Measurements from ENCODE around the gene CCDC68. TPM values are rescaled to one million over a fixed set of nuclear protein-coding genes. Genes with fewer than 3 reads are reported as not detected.

Gene CCDC68
- total RNA-seq, 3 donors from 2014 or later, result 6.6 to 9.6 (median 8.5) TPM

GRCh38 chr18:54906331-54907185, 52.7 kb downstream of the CCDC68 start:
- H3K36me3 ChIP-seq, result no peaks in the 10 kb centered on the region
- intact Hi-C loops (cut with DNase I; ENCODE audit: low total_unique reads), result no loop called here
- H3K27ac ChIP-seq, result no peak overlapping the region
- no peak for DNase-seq (ENCODE audit: low spot score in 2 of 2)
- TF ChIP-seq POLR2A (IDR thresholded peaks at IDR 0.05), result no peak
- no peak for TF ChIP-seq POLR2AphosphoS5 (IDR thresholded peaks at IDR 0.05)
- no peak for TF ChIP-seq CTCF (IDR thresholded peaks at IDR 0.05)
- H3K9me3 ChIP-seq, result no peaks in the 10 kb centered on the region
- H3K4me3 ChIP-seq, result no peak overlapping the region
- H3K27me3 ChIP-seq, result no peaks in the 10 kb centered on the region
- H3K4me1 ChIP-seq, result no peaks in the 10 kb centered on the region

GRCh38 chr18:54905629-54906028, 53.6 kb downstream of the CCDC68 start:
- Histone ChIP-seq H3K4me3 (no peak overlapping the region), H3K4me1 (no peaks in the 10 kb centered on the region), H3K27ac (no peak overlapping the region), H3K27me3 (no peaks in the 10 kb centered on the region), H3K36me3 (no peaks in the 10 kb centered on the region), H3K9me3 (no peaks in the 10 kb centered on the region)
- no peak for TF ChIP-seq POLR2A (IDR thresholded peaks at IDR 0.05)
- TF ChIP-seq CTCF (IDR thresholded peaks at IDR 0.05), result no peak
- TF ChIP-seq POLR2AphosphoS5 (IDR thresholded peaks at IDR 0.05), result no peak
- no peak for DNase-seq (ENCODE audit: low spot score in 2 of 2)
- intact Hi-C loops (cut with DNase I; ENCODE audit: low total_unique reads), result no loop called here

GRCh38 chr18:54904581-54904980, 54.7 kb downstream of the CCDC68 start:
- Histone ChIP-seq H3K27me3 (no peaks in the 10 kb centered on the region), H3K27ac (no peak overlapping the region), H3K36me3 (no peaks in the 10 kb centered on the region), H3K4me3 (no peak overlapping the region), H3K9me3 (no peaks in the 10 kb centered on the region), H3K4me1 (no peaks in the 10 kb centered on the region)
- no peak for TF ChIP-seq POLR2A (IDR thresholded peaks at IDR 0.05)
- intact Hi-C loops (cut with DNase I; ENCODE audit: low total_unique reads), result no loop called here
- no peak for DNase-seq (ENCODE audit: low spot score in 2 of 2)

- no peak for TF ChIP-seq CTCF (IDR thresholded peaks at IDR 0.05)
- no peak for TF ChIP-seq POLR2A (IDR thresholded peaks at IDR 0.05)
- TF ChIP-seq POLR2AphosphoS5 (IDR thresholded peaks at IDR 0.05), result no peak
- intact Hi-C loops (cut with DNase I; ENCODE audit: low total_unique reads), result no loop called here
- Histone ChIP-seq H3K36me3 (no peaks in the 10 kb centered on the region), H3K27ac (no peak overlapping the region), H3K4me1 (no peaks in the 10 kb centered on the region), H3K9me3 (no peaks in the 10 kb centered on the region), H3K4me3 (no peak overlapping the region), H3K27me3 (no peaks in the 10 kb centered on the region)
- no peak for DNase-seq (ENCODE audit: low spot score in 2 of 2)
These were observed 59.0 kb downstream of the CCDC68 start for GRCh38 chr18:54900290-54900689.

GRCh38 chr18:54899500-54899899, 59.8 kb downstream of the CCDC68 start:
- no peaks in the 10 kb centered on the region for H3K27me3 ChIP-seq
- intact Hi-C loops (cut with DNase I; ENCODE audit: low total_unique reads), result no loop called here
- H3K4me3 ChIP-seq, result no peak overlapping the region
- H3K27ac ChIP-seq, result no peak overlapping the region
- no peaks in the 10 kb centered on the region for H3K9me3 ChIP-seq
- DNase-seq (ENCODE audit: low spot score in 2 of 2), result no peak
- no peaks in the 10 kb centered on the region for H3K4me1 ChIP-seq
- TF ChIP-seq POLR2A (IDR thresholded peaks at IDR 0.05), result no peak
- no peak for TF ChIP-seq CTCF (IDR thresholded peaks at IDR 0.05)
- TF ChIP-seq POLR2AphosphoS5 (IDR thresholded peaks at IDR 0.05), result no peak
- no peaks in the 10 kb centered on the region for H3K36me3 ChIP-seq
